ENCODE measurements around the gene LRRC1. TPM values are rescaled to one million over a fixed set of nuclear protein-coding genes. Genes with fewer than 3 reads are reported as not detected.
A peak's percentile ranks its signal among the peaks of the same experiment; 100 is the strongest.

Gene LRRC1
- total RNA-seq, 1 donor from 2014 or later = 17.8 TPM

DNA sequence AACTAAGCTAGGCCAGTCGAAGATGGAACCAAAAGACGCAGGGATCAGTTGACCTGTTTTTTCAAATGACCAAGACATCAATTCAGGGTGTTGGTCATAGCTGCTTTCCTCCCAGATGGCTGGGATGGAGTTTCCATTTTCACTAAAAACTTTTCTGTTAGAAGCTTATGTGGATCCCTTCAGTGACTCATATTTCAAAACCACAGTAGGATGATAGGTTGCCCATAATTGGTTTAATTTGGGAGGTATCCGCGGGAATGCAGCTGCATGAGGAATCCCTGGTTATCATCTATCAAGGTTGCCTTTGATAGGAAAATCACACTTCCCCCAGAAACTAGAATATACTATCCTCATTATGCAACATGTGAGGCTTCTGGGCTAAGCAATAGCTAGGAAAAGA is 165.5 kb downstream of the LRRC1 start:
- peak; percentile 45 for DNase-seq (ENCODE audit: low spot score)

DNA sequence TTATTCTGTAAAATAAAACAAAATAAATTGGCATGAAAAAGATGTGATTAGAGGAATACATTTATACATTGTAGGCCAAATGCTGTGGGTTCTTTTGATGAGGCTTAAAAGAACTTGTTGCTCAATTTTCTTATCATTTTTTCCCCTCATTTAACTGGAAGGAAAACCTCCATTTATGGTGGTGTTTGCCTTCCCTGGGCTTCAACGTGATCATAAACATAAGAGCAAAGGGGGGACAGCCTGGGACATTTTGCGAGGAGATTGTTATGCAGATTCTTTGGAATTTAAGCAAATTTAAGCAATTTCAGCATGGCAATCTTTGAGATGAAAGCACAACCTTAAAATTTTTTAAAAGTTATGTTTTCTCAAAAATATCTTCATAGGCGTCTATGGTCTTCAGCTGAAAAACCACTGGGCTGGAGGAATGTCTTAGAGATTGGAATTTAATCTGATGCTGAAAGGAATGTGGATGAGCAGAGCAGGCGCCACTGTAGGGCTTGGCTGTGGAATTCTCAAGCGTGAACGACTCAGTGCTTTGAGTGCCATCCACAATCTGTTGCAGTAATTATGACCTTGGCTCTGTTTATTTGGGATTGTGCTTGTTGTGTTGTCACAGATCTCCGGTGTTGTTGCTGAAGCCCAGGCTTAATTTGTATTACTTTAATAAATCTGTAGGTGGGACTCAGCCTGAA is 167.0 kb downstream of the LRRC1 start:
- DNase-seq (ENCODE audit: low spot score) = peak; percentile 68

DNA sequence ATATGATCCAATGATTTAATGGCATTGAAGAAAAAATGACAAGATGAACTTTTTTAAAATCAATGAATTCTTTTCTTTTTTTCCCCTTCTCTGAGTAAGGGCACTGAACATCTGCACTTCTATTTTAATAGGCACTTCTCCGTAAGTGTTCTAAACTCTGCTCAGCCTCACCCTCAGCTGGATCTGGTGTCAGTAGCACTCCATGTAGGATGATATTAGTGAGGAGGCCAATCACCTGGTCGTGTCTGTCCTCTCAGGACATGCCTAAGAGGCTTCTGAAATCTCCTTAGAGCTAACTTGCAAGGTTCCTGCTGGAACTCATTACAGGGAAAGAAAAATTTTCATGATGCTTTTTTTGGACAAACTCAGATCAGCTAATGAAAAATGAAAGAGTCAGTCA is 167.8 kb downstream of the LRRC1 start:
- DNase-seq (ENCODE audit: low spot score) = no peak

DNA sequence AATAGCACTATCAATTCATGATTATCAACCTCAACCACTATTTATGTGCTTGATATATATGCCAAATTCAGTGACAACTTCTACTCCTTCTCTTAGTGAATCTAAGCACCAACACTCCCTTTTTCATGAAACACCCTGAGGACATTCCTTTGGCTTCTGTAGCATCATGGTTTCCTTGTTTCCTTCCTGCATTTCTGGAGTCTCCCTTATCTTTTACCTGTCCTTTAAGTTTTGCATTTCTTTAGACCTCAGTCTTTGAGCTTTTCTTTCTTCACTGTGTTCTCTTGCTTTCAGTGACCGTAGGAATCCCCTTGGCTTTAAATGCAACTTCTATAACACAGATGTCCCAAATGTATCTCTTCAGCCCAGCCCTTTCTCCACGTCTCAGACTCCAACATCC is 172.6 kb downstream of the LRRC1 start:
- DNase-seq (ENCODE audit: low spot score) = no peak

Other genes starting within 250 kb of the LRRC1 start
- 26.2 TPM for gene GCLC, start 249.9 kb upstream of the LRRC1 start, total RNA-seq (ENCODE audit: insufficient read depth, low replicate concordance)
- 8.2 TPM for gene KLHL31, start 129.2 kb upstream of the LRRC1 start, total RNA-seq (ENCODE audit: insufficient read depth, low replicate concordance)